Heart right ventricle (tissue), 12 donors: Measurements from ENCODE around the gene TMEM255B. TPM values are rescaled to one million over a fixed set of nuclear protein-coding genes. Genes with fewer than 3 reads are reported as not detected.

Source experiments
- polyA plus RNA-seq, 2 donors: library from polyadenylated mRNA; stranded (reverse); fragments of 200-250 nt; gene quantifications; one replicate each; pipeline ENCODE4 v1.2.3, GENCODE V29; 2013
- total RNA-seq, 10 donors: library from RNA; stranded (reverse); fragmentation: NEBNext Ultra II Directional in 3 of 10; extraction: Animal tissue kit (Norgen Biotek cat#: 25700) in 3 of 10; gene quantifications; one replicate each; pipeline versions ENCODE4 v1.2.1 to v1.2.4, GENCODE V29; 2021 to 2023
- donor health status: ischemic (EF 13 %, LVEDD 7.1; RV severe dilation, severe dysfunction).
- donor health status: healthy with polysubstance abuse.
- donor health status: DM: no; HTN: yes; CAD: no.
- donor health status: DM: no; HTN: no; CAD: no.
- donor health status: ischemic (EF 25% LVEDD 6.9; RV normal size, moderate dysfunction).
- donor health status: ischemic (EF 25% LVEDD 5.7; RV mildly dilated, moderate dysfunction).
- donor health status: healthy.
- donor health status: nonischemic (EF 11% LVEDD 7.7; RV severe dilation, severe dysfunction).
- donor health status: DM: yes; HTN: yes; CAD: no.
- donor health status: PGD.
- donor health status: ischemic (EF 29% LVEDD 5.4; RV normal size, mild dysfunction).
- donor health status: nonischemic (EF 23%, LVEDD 6.1; RV moderate dilation, normal function).

The TMEM255B gene
- total and polyA plus RNA-seq, 12 donors: 2.4 to 12.9 (median 6.3) TPM

Other genes with a start within 250 kb of the TMEM255B start
- gene TFDP1, start 174.5 kb upstream of the TMEM255B start, total RNA-seq: 10 to 100 TPM; 30.9 to 51.4 (median 38.3) TPM
- 10 to 100 TPM; 16.4 to 23.0 TPM for gene TFDP1, start 174.5 kb upstream of the TMEM255B start, polyA plus RNA-seq
- gene ATP4B, start 101.0 kb upstream of the TMEM255B start, total RNA-seq: not detected
- under 1 TPM in 1 of 2 donors, not detected in 1; 0.01 TPM for gene ATP4B, start 101.0 kb upstream of the TMEM255B start, polyA plus RNA-seq
- gene GRK1, start 92.0 kb upstream of the TMEM255B start, total RNA-seq: under 1 TPM in 6 of 10 donors, not detected in 4; 0.09 to 0.79 (median 0.22) TPM
- under 1 TPM; 0.01 to 0.22 TPM for gene GRK1, start 92.0 kb upstream of the TMEM255B start, polyA plus RNA-seq
- gene GAS6, start 104.8 kb downstream of the TMEM255B start, total RNA-seq: 100 to 1,000 TPM; 146 to 223 (median 174) TPM
- 100 to 1,000 TPM; 113 to 280 TPM for gene GAS6, start 104.8 kb downstream of the TMEM255B start, polyA plus RNA-seq
- gene C13orf46, start 214.8 kb downstream of the TMEM255B start, total RNA-seq: under 1 TPM; 0.15 to 0.80 (median 0.23) TPM
- gene C13orf46, start 214.8 kb downstream of the TMEM255B start, polyA plus RNA-seq: under 1 TPM; 0.09 to 0.37 TPM